Testis (tissue), 5 donors: ENCODE measurements around the gene SUPT7L. TPM values are rescaled to one million over a fixed set of nuclear protein-coding genes. Genes with fewer than 3 reads are reported as not detected.

Experiments used
- DNase-seq: peaks from one replicate; pipeline ENCODE4 v3.0.0-alpha.2; 2019
- H3K27ac ChIP-seq, 2 donors: fragments of 200-600 bp; sonication (generic); one replicate each; pipeline ENCODE4 v1.5.1; 2019
- H3K27me3 ChIP-seq: fragments of 200-600 bp; sonication (generic); one replicate; pipeline ENCODE4 v1.5.1; 2019
- H3K36me3 ChIP-seq: fragments of 200-600 bp; sonication (generic); one replicate; pipeline ENCODE4 v1.5.1; 2017; ENCODE audit warnings: low read depth; ENCODE audit errors: missing control alignments
- H3K4me1 ChIP-seq: fragments of 200-600 bp; sonication (generic); one replicate; pipeline ENCODE4 v1.5.1; 2019
- H3K4me3 ChIP-seq, 2 donors: fragments of 200-600 bp; sonication (generic); one replicate each; pipeline ENCODE4 v1.5.1; 2017 to 2019
- H3K9me3 ChIP-seq: fragments of 200-600 bp; sonication (generic); one replicate; pipeline ENCODE4 v1.5.1; 2017
- POLR2A ChIP-seq: fragments of 450-650 bp; IDR thresholded peaks from one replicate; pipeline ENCODE4 v1.6.1; 2017; ENCODE audit warnings: antibody characterized with exemption, mild to moderate bottlenecking, moderate library complexity
- WGBS, 2 donors: methylation state at CpG; one replicate each; pipeline ENCODE4 v1.1.5; 2018; 5-methylcytosine and 5-hydroxymethylcytosine counted together
- intact Hi-C: fragments of 100-400 bp; cut with DNase I; formaldehyde crosslinking; loops from one replicate; pipeline ENCODE4 v1.15.1; 2023; ENCODE audit warnings: low total_unique reads
- long read RNA-seq, 2 donors: transcript quantifications; one replicate each; lab custom pipeline, GENCODE V29; 2026
- polyA plus RNA-seq: library from polyadenylated mRNA; stranded (reverse); fragments of 350-450 nt; fragmentation: Illumina TruSeq; extraction: RNeasy Lipid Tissue Mini Kit (QIAGEN cat#74804); gene quantifications from one replicate; pipeline ENCODE4 v1.2.3, GENCODE V29; 2014; ENCODE audit warnings: low read depth, low replicate concordance; ENCODE audit not compliant: insufficient read depth
- total RNA-seq, 2 donors: library from RNA; depleted of rRNA; stranded (reverse); fragments of >200 nt; gene quantifications; one replicate each; pipeline ENCODE4 v1.2.3, GENCODE V29; 2016
- TF ChIP-seq, protein P1 (sequence below), 3 experiments: fragments of 450-650 bp in 2 of 3; fragments of 200-600 bp in 1 of 3; sonication (generic) in 1 of 3; IDR thresholded peaks; one replicate each; pipeline ENCODE4 v1.5.1; 2016 to 2019; ENCODE audit warnings: antibody characterized with exemption in 3 of 3, mild to moderate bottlenecking in 2 of 3, moderate library complexity in 1 of 3

The SUPT7L gene, protein sequence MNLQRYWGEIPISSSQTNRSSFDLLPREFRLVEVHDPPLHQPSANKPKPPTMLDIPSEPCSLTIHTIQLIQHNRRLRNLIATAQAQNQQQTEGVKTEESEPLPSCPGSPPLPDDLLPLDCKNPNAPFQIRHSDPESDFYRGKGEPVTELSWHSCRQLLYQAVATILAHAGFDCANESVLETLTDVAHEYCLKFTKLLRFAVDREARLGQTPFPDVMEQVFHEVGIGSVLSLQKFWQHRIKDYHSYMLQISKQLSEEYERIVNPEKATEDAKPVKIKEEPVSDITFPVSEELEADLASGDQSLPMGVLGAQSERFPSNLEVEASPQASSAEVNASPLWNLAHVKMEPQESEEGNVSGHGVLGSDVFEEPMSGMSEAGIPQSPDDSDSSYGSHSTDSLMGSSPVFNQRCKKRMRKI
- 10 to 100 TPM; 39.3 to 39.9 TPM for total RNA-seq
- 40.4 TPM for polyA plus RNA-seq
- long read RNA-seq, donor 1, full-length matches to known transcripts, result 14 of 30 reads
- long read RNA-seq, donor 1, partial matches to known transcripts, result 16 of 30 reads
- long read RNA-seq, donor 1, other reads (novel, unspliced or antisense), result 0 of 30 reads
- long read RNA-seq, donor 2, full-length matches to known transcripts, result 6 of 46 reads
- long read RNA-seq, donor 2, partial matches to known transcripts, result 29 of 46 reads
- long read RNA-seq, donor 2, other reads (novel, unspliced or antisense), result 11 of 46 reads

DNA sequence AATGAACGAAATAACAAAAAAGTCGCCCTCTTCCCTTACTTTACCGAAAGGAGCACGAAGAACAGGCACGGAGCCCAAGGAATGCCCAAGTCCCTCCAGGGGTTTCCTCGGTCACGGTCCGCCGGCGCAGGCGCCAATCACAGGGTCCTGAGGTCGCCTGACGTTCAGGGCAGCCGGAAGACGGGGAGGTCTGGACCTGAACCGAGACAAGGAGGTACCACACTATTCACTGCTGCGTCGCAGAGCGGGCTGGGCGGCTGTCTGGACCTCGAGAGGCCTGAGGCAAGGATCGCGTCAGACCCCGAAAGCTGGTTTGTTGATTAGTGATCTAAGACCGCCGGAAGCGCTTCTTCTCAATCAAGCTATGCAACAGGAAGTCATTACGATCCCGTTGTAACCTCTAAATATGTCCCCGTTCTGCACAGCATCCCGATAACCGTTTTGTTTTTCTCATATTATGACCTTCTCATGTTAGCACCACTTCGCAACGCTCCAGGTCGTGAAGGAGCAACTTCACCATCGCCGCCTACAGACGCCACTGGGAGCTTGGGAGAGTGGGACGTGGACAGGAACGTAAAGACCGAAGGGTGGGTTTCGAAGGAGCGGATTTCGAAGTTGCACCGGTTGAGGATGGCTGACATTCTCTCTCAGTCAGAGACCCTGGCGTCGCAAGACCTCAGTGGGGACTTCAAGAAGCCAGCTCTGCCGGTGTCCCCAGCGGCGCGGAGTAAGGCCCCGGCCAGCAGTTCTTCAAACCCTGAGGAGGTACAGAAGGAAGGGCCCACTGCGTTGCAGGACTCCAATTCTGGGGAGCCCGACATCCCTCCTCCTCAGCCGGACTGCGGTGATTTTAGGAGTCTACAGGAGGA is at the start of gene SUPT7L, which contains the start of gene SLC4A1AP:
TSS of gene SUPT7L (minus strand) at position 330 of the 869 bp plus-strand sequence. CDS start 1,422 bp downstream, outside the sequence.
TSS of gene SLC4A1AP (plus strand) at position 605 of the 869 bp plus-strand sequence. CDS start at position 631, 26 bp downstream.
- H3K4me3 ChIP-seq, result peak within 1 kb of the TSS; percentile 86 to 87
- TF ChIP-seq, protein P1, sequence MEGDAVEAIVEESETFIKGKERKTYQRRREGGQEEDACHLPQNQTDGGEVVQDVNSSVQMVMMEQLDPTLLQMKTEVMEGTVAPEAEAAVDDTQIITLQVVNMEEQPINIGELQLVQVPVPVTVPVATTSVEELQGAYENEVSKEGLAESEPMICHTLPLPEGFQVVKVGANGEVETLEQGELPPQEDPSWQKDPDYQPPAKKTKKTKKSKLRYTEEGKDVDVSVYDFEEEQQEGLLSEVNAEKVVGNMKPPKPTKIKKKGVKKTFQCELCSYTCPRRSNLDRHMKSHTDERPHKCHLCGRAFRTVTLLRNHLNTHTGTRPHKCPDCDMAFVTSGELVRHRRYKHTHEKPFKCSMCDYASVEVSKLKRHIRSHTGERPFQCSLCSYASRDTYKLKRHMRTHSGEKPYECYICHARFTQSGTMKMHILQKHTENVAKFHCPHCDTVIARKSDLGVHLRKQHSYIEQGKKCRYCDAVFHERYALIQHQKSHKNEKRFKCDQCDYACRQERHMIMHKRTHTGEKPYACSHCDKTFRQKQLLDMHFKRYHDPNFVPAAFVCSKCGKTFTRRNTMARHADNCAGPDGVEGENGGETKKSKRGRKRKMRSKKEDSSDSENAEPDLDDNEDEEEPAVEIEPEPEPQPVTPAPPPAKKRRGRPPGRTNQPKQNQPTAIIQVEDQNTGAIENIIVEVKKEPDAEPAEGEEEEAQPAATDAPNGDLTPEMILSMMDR (IDR thresholded peaks at IDR 0.05), result peak in 1 of 3 experiments; percentile 4
- TF ChIP-seq POLR2A, result no peak
- no peaks in the 10 kb centered on the region for H3K9me3 ChIP-seq
- intact Hi-C loops, result no loop called here
- peaks cover 13% of the 10 kb centered on the region for H3K4me1 ChIP-seq
- peak; percentile 87 for DNase-seq
- WGBS, 2 donors, result 0% methylated on average over 51 to 56 of the region's 56 CpGs
- H3K27me3 ChIP-seq, result no peaks in the 10 kb centered on the region
- H3K27ac ChIP-seq, result peak within 1 kb of the TSS; percentile 80 to 89
- no peaks in the 10 kb centered on the region for H3K36me3 ChIP-seq

DNA sequence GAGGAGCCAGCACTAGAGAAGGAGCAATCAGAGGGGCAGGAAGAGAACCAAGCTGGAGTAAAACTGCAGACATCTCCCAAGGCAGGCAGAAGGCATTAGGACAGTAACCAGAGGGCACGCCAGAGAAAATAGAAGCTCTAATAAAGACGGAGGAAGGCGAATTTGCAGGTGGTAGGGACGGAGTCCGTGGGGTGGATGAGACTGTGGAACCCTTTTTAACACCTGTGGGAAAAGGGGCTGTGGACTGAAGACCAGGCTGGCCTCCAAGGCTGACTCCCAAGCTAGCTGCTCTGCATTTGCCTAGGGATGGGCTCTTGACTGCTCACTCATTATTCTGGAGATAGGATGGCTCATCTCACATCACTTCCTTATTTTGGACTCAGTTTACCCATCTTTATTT is 49.8 kb upstream of the SUPT7L start:
- 82 to 96% methylated on average over 5 of the region's 5 CpGs for WGBS, 2 donors
- Histone ChIP-seq H3K27me3 (no peaks in the 10 kb centered on the region), H3K36me3 (no peaks in the 10 kb centered on the region), H3K27ac (no peak overlapping the region), H3K4me3 (no peak overlapping the region), H3K4me1 (peaks cover 24% of the 10 kb centered on the region), H3K9me3 (no peaks in the 10 kb centered on the region)
- intact Hi-C loops, result no loop called here
- no peak for DNase-seq
- TF ChIP-seq, protein P1 (IDR thresholded peaks at IDR 0.05), result no peak
- TF ChIP-seq POLR2A, result no peak

DNA sequence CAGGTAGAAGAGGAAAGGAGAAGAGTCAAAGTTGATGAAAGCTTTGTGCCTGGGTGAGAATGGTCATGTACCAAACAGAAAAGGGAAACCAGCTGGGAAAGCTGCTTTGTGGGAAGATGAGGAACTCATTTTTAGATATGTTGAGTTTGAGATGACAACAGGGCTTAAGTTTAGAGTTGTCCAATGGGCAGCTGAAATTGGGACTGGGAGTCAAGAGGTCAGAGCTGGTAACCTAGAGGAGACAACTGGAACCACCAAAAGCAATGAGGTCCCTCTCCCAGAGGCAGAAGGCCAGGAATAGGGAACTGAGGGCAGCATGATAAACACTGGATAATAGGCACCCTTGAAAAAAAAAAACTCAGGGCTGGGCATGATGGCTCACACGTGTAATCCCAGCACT is 49.1 kb upstream of the SUPT7L start:
- Histone ChIP-seq H3K36me3 (no peaks in the 10 kb centered on the region), H3K27ac (no peak overlapping the region), H3K4me3 (no peak overlapping the region), H3K9me3 (no peaks in the 10 kb centered on the region), H3K27me3 (no peaks in the 10 kb centered on the region), H3K4me1 (peaks cover 30% of the 10 kb centered on the region)
- WGBS, 2 donors, result 73 to 79% methylated on average over 1 of the region's 1 CpG
- TF ChIP-seq POLR2A, result no peak
- TF ChIP-seq, protein P1 (IDR thresholded peaks at IDR 0.05), result no peak
- no peak for DNase-seq
- intact Hi-C loops, result no loop called here

DNA sequence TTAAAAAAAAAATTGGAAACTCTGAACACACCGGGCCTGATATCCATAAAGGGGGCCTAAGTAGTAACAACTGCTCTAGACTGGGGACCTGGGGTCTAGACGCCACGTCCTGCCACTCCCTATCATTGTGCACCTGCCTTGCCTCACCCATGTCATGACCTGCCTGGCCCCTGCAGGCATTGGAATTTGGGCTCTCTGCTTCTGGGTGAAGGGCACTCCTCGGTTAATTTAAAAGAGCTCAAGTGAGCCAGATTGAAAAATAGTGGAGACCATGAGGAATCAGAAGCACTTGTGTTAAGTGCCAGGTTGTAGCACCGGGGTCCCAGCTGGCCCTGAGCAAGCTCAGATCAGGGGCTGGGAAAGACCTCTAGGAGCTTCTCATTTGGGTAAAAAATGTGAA is 48.4 kb upstream of the SUPT7L start:
- Histone ChIP-seq H3K4me1 (peaks cover 38% of the 10 kb centered on the region), H3K27ac (peak overlapping the region in 1 of 2 donors; percentile 8), H3K27me3 (no peaks in the 10 kb centered on the region), H3K36me3 (no peaks in the 10 kb centered on the region), H3K4me3 (no peak overlapping the region), H3K9me3 (no peaks in the 10 kb centered on the region)
- intact Hi-C loops, result no loop called here
- WGBS, 2 donors, result 86 to 95% methylated on average over 5 of the region's 5 CpGs
- TF ChIP-seq POLR2A, result no peak
- TF ChIP-seq, protein P1 (IDR thresholded peaks at IDR 0.05), result no peak
- no peak for DNase-seq
